Nephron (organoid): Measurements from ENCODE around the gene CRYBB3.

Experiments
- H3K27ac Mint-ChIP-seq, 3 experiments: 2 replicates each; pipeline ENCODE4 v1.8.0; 2020; ENCODE audit warnings: mixed read lengths in 3 of 3, mild to moderate bottlenecking in 2 of 3, moderate library complexity in 1 of 3
- H3K27me3 Mint-ChIP-seq: 2 replicates; pipeline ENCODE4 v1.8.0; 2021; ENCODE audit warnings: low read depth, mild to moderate bottlenecking, moderate library complexity, mixed read lengths
- H3K36me3 Mint-ChIP-seq: 2 replicates; pipeline ENCODE4 v1.8.0; 2020; ENCODE audit warnings: low read depth, mixed read lengths
- H3K4me1 Mint-ChIP-seq: 2 replicates; pipeline ENCODE4 v1.8.0; 2020; ENCODE audit warnings: mixed read lengths
- H3K4me3 Mint-ChIP-seq, 3 experiments: 2 replicates each; pipeline ENCODE4 v1.8.0; 2020; ENCODE audit warnings: mild to moderate bottlenecking in 3 of 3, mixed read lengths in 3 of 3, moderate library complexity in 2 of 3
- H3K9me3 Mint-ChIP-seq: 2 replicates; pipeline ENCODE4 v1.8.0; 2020; ENCODE audit warnings: mixed read lengths
- TF ChIP-seq, protein P1 (sequence below), 3 experiments: fragments of 200-600 bp; sonication (generic); IDR thresholded peaks; one replicate each; pipeline ENCODE4 v1.5.0; 2021; ENCODE audit warnings: antibody characterized with exemption in 3 of 3; ENCODE audit not compliant: unreplicated experiment in 3 of 3

CRYBB3 gene

DNA sequence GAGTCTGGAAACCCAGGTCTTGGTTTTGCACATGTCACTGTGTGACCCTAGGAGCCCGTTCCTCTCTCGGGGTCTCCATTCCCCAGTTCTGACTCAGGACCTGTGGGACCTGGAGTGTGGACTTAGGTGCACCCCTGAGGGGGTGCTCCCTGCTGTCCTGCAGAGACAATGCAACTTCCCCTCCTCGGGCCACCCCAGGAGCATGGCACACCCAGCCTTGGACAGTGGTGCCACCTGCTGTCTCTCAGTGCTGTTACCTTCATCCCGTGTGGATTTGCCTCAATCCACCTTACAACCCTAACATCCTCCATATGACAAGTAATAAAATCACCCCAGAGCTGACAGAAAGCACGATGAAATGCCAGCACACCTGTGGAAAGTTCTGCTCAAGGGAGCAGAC is 27.5 kb upstream of the CRYBB3 start:
- no peak overlapping the region for H3K27ac Mint-ChIP-seq
- peaks cover 4% of the 10 kb centered on the region for H3K27me3 Mint-ChIP-seq
- H3K4me3 Mint-ChIP-seq, result no peak overlapping the region
- no peaks in the 10 kb centered on the region for H3K9me3 Mint-ChIP-seq
- peaks cover 21% of the 10 kb centered on the region for H3K36me3 Mint-ChIP-seq
- H3K4me1 Mint-ChIP-seq, result no peaks in the 10 kb centered on the region
- TF ChIP-seq, protein P1, sequence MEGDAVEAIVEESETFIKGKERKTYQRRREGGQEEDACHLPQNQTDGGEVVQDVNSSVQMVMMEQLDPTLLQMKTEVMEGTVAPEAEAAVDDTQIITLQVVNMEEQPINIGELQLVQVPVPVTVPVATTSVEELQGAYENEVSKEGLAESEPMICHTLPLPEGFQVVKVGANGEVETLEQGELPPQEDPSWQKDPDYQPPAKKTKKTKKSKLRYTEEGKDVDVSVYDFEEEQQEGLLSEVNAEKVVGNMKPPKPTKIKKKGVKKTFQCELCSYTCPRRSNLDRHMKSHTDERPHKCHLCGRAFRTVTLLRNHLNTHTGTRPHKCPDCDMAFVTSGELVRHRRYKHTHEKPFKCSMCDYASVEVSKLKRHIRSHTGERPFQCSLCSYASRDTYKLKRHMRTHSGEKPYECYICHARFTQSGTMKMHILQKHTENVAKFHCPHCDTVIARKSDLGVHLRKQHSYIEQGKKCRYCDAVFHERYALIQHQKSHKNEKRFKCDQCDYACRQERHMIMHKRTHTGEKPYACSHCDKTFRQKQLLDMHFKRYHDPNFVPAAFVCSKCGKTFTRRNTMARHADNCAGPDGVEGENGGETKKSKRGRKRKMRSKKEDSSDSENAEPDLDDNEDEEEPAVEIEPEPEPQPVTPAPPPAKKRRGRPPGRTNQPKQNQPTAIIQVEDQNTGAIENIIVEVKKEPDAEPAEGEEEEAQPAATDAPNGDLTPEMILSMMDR (IDR thresholded peaks at IDR 0.05; ENCODE audit: unreplicated experiment in 3 of 3), result peak; percentile 8 to 17 (median 10)

DNA sequence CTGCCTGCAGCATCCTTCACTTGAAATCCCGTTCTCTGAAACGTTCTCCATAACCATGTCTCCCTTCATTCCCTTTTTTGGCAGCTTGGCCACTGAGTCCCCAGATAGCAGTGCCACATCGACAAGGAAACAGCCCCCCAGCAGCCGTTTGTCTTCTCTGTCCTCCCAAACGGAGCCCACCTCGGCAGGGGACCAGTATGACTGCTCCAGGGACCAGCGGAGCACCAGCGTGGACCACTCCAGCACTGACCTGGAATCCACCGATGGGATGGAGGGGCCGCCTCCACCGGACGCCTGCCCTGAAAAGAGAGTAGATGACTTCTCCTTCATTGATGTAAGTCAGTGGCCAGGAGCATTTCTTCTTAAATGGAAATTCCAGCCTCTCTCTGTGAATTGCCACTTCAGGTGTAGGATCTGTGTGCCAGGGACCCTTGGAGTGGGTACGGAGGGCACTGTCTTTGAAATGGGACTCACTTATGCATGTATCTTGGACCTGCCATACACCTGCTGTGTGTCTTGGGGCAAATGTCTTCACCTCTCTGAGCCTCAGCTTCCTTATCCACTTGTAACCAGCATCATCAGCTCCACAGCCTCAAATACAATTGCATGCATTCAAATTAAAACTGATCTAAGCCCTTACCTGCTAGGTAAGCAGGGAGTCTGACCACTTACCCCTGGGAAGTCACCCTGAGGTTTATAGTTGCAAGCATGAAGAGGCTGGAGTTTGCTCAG is 25.3 kb upstream of the CRYBB3 start:
- Mint-ChIP-seq H3K27ac (no peak overlapping the region), H3K27me3 (no peaks in the 10 kb centered on the region), H3K4me1 (no peaks in the 10 kb centered on the region), H3K9me3 (peaks cover under 1% of the 10 kb centered on the region), H3K36me3 (peaks cover 28% of the 10 kb centered on the region), H3K4me3 (no peak overlapping the region)
- TF ChIP-seq, protein P1 (IDR thresholded peaks at IDR 0.05; ENCODE audit: unreplicated experiment in 3 of 3), result no peak

DNA sequence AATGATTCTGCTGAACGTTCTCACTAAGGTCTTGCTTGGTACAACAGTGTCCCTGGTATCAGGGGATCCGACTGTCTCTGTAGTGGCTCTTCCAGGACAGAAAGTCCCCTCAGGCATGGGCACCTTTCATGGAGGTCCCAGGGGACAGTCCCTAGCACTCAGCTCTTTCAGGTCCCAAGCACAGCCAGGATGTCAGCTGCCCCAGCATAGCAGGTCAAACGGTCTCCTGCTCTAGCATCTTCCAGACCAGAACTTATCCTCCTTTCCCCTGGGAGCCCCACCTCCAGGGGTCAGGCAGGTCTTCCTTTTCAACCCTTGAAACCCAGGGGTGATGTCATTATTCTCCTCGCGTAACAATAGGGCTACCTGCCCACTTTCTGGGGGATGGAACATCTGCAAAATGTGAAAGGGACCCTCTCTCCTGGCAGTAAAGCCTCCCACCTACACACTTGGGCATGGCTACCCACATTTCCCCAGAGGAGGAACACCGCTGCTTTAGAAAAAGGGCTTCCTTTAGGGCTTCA is 24.7 kb upstream of the CRYBB3 start:
- H3K4me3 Mint-ChIP-seq, result no peak overlapping the region
- TF ChIP-seq, protein P1 (IDR thresholded peaks at IDR 0.05; ENCODE audit: unreplicated experiment in 3 of 3), result no peak
- H3K4me1 Mint-ChIP-seq, result no peaks in the 10 kb centered on the region
- peaks cover 34% of the 10 kb centered on the region for H3K36me3 Mint-ChIP-seq
- peaks cover 6% of the 10 kb centered on the region for H3K9me3 Mint-ChIP-seq
- no peaks in the 10 kb centered on the region for H3K27me3 Mint-ChIP-seq
- H3K27ac Mint-ChIP-seq, result no peak overlapping the region

DNA sequence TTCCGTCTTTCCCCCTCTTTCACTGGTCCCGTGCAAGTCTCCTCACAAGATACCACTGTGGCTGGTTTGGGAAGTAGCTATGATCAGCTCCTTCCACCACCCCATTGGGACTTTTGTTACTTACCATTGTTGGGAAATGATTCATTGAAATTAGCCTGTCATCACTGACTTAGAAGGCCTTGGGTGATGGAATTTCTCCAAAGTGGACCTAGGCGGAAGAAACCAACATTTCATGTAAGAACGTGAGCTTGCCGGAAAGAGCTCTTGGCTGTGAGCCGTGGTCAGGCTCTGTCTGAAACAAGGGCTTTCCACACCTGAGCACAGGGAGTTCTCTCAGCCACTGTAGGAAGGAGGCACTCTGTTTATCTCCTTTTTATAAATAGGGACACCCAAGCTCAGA is 23.5 kb upstream of the CRYBB3 start:
- H3K27ac Mint-ChIP-seq, result no peak overlapping the region
- H3K9me3 Mint-ChIP-seq, result peaks cover 7% of the 10 kb centered on the region
- peaks cover 37% of the 10 kb centered on the region for H3K36me3 Mint-ChIP-seq
- TF ChIP-seq, protein P1 (IDR thresholded peaks at IDR 0.05; ENCODE audit: unreplicated experiment in 3 of 3), result no peak
- H3K27me3 Mint-ChIP-seq, result no peaks in the 10 kb centered on the region
- no peaks in the 10 kb centered on the region for H3K4me1 Mint-ChIP-seq
- H3K4me3 Mint-ChIP-seq, result no peak overlapping the region

DNA sequence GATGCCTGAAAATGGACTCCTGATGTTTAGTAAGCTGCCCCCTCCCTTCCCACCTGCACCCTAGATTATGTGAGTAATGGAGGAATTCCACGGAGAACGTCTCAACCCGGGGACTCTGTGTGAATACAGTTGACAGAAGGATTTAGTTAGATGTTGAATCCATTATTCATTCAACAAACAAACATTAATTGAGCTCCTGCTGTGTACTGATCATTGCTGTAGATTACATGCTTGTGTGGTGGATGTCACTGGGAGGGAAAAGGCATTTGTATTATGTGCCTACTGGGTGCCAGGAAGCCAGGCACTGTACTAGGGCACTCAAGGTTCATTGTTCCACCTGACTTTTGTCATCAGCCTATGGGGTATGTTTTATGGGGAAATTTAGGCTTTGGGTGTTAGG is 22.9 kb upstream of the CRYBB3 start:
- Mint-ChIP-seq H3K4me3 (no peak overlapping the region), H3K4me1 (no peaks in the 10 kb centered on the region), H3K9me3 (peaks cover 7% of the 10 kb centered on the region), H3K36me3 (peaks cover 42% of the 10 kb centered on the region), H3K27ac (no peak overlapping the region), H3K27me3 (no peaks in the 10 kb centered on the region)
- TF ChIP-seq, protein P1 (IDR thresholded peaks at IDR 0.05; ENCODE audit: unreplicated experiment in 3 of 3), result no peak

DNA sequence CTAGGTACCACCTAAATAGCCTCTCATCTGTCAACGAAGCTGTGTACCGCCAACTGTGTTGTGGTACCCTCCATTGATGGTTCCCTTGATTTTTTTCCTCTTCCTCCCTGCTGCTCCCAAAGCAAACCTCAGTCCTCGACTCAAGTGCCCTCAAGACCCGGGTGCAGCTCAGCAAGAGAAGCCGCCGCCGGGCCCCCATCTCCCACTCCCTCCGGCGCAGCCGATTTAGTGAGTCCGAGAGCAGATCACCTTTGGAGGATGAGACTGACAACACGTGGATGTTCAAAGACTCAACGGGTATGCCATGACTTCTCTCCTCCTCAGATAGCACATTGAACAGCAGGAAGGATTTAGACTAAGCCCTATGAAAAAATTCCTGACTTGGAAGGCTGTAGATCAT is 22.4 kb upstream of the CRYBB3 start:
- Mint-ChIP-seq H3K27ac (no peak overlapping the region), H3K27me3 (no peaks in the 10 kb centered on the region), H3K4me3 (no peak overlapping the region), H3K4me1 (no peaks in the 10 kb centered on the region), H3K36me3 (peaks cover 42% of the 10 kb centered on the region), H3K9me3 (peaks cover 7% of the 10 kb centered on the region)
- TF ChIP-seq, protein P1 (IDR thresholded peaks at IDR 0.05; ENCODE audit: unreplicated experiment in 3 of 3), result no peak
